Measurements from ENCODE around the gene MLH3.

Gene MLH3

GRCh38 chr14:75009176-75009575 is 42.1 kb downstream of the MLH3 start:
- H3K4me3 ChIP-seq (replicated peaks; ENCODE audit: low read depth, low read length) = no peak overlapping the region
- TF ChIP-seq CTCF (IDR thresholded peaks at IDR 0.05; ENCODE audit: insufficient read depth, low read length, poor library complexity, severe bottlenecking) = no peak
- H3K36me3 ChIP-seq (ENCODE audit: control insufficient read depth, insufficient read depth, low read length) = peaks cover 19% of the 10 kb centered on the region
- DNase-seq (ENCODE audit: extremely low read depth, insufficient read length) = no peak
- no peaks in the 10 kb centered on the region for H3K27me3 ChIP-seq (replicated peaks; ENCODE audit: control insufficient read depth, insufficient read depth, low read length)

- Histone ChIP-seq H3K36me3 (ENCODE audit: control insufficient read depth, insufficient read depth, low read length) (peaks cover 18% of the 10 kb centered on the region), H3K27me3 (replicated peaks; ENCODE audit: control insufficient read depth, insufficient read depth, low read length) (no peaks in the 10 kb centered on the region), H3K4me3 (replicated peaks; ENCODE audit: low read depth, low read length) (no peak overlapping the region)
- no peak for DNase-seq (ENCODE audit: extremely low read depth, insufficient read length)
- TF ChIP-seq CTCF (IDR thresholded peaks at IDR 0.05; ENCODE audit: insufficient read depth, low read length, poor library complexity, severe bottlenecking) = no peak
Observed at GRCh38 chr14:75005357-75005756, 45.9 kb downstream of the MLH3 start.

GRCh38 chr14:75003250-75004027 is 47.8 kb downstream of the MLH3 start:
- TF ChIP-seq CTCF (IDR thresholded peaks at IDR 0.05; ENCODE audit: insufficient read depth, low read length, poor library complexity, severe bottlenecking) = no peak
- Histone ChIP-seq H3K4me3 (replicated peaks; ENCODE audit: low read depth, low read length) (peak overlapping the region; percentile 95), H3K36me3 (ENCODE audit: control insufficient read depth, insufficient read depth, low read length) (peaks cover 9% of the 10 kb centered on the region), H3K27me3 (replicated peaks; ENCODE audit: control insufficient read depth, insufficient read depth, low read length) (no peaks in the 10 kb centered on the region)
- DNase-seq (ENCODE audit: extremely low read depth, insufficient read length) = no peak

GRCh38 chr14:75002392-75003249 is 48.6 kb downstream of the MLH3 start, which contains the start of gene EIF2B2:
EIF2B2 (plus strand) TSS chr14:75002921; CDS start chr14:75002991, 70 bp downstream.
- H3K27me3 ChIP-seq (replicated peaks; ENCODE audit: control insufficient read depth, insufficient read depth, low read length) = no peaks in the 10 kb centered on the region
- peak; percentile 100 for DNase-seq (ENCODE audit: extremely low read depth, insufficient read length)
- no peak for TF ChIP-seq CTCF (IDR thresholded peaks at IDR 0.05; ENCODE audit: insufficient read depth, low read length, poor library complexity, severe bottlenecking)
- peaks cover 6% of the 10 kb centered on the region for H3K36me3 ChIP-seq (ENCODE audit: control insufficient read depth, insufficient read depth, low read length)
- peak within 1 kb of the TSS; percentile 95 for H3K4me3 ChIP-seq (replicated peaks; ENCODE audit: low read depth, low read length)

- H3K4me3 ChIP-seq (replicated peaks; ENCODE audit: low read depth, low read length) = peak overlapping the region; percentile 62
- no peak for TF ChIP-seq CTCF (IDR thresholded peaks at IDR 0.05; ENCODE audit: insufficient read depth, low read length, poor library complexity, severe bottlenecking)
- DNase-seq (ENCODE audit: extremely low read depth, insufficient read length) = no peak
- peaks cover 4% of the 10 kb centered on the region for H3K36me3 ChIP-seq (ENCODE audit: control insufficient read depth, insufficient read depth, low read length)
- no peaks in the 10 kb centered on the region for H3K27me3 ChIP-seq (replicated peaks; ENCODE audit: control insufficient read depth, insufficient read depth, low read length)
Observed at GRCh38 chr14:75001899-75002298, 49.4 kb downstream of the MLH3 start.

Measured in GM06990 (cell line).